Measurements from ENCODE around the gene ABCB11. TPM values are rescaled to one million over a fixed set of nuclear protein-coding genes. Genes with fewer than 3 reads are reported as not detected.

Gene ABCB11
- total and polyA plus RNA-seq, 10 of the 15 experiments (the other 5 are each of a cell fraction or from before 2014, with no cell fraction given): not detected

- H4K20me1 ChIP-seq (ENCODE audit: control insufficient read depth, insufficient read depth): no peaks in the 10 kb centered on the region
- peak; percentile 91 for ATAC-seq
- POLR2A ChIA-PET: no interaction called here
- H3K27ac ChIP-seq (ENCODE audit: control insufficient read depth, insufficient read depth): no peak overlapping the region
- RAD21 ChIA-PET (ENCODE audit: unreplicated experiment): no interaction called here
- no peak for FAIRE-seq
- in situ Hi-C loops (cut with MboI) (no loop called here), intact Hi-C loops (cut with micrococcal nuclease; ENCODE audit: unreplicated experiment) (no loop called here)
- H3K9me3 ChIP-seq (replicated peaks; ENCODE audit: control insufficient read depth, insufficient read depth, low read length): no peaks in the 10 kb centered on the region
- SMC1A ChIA-PET (ENCODE audit: uncharacterized antibody, unreplicated experiment): no interaction called here
- H2AFZ ChIP-seq (ENCODE audit: control insufficient read depth, low read depth, low read length): no peak overlapping the region
- no peak overlapping the region for H3K4me2 ChIP-seq (ENCODE audit: control insufficient read depth, insufficient read depth)
- H3K9ac ChIP-seq (ENCODE audit: control insufficient read depth, insufficient read depth, low read length): no peak overlapping the region
- BruUV-seq (replicated peaks): no TSS peak
- CTCF ChIA-PET: no interaction called here
- peaks cover 8% of the 10 kb centered on the region for H3K4me1 ChIP-seq (ENCODE audit: control insufficient read depth, insufficient read depth, low read length)
- H3K79me2 ChIP-seq (ENCODE audit: control insufficient read depth, insufficient read depth, low read length): no peaks in the 10 kb centered on the region
- TF ChIP-seq CEBPB (IDR thresholded peaks at IDR 0.05; ENCODE audit: borderline replicate concordance in 1 of 2, low read depth in 2 of 2, low read length in 2 of 2): no peak
- peak; percentile 85 for TF ChIP-seq SPI1 (IDR thresholded peaks at IDR 0.05; ENCODE audit: borderline replicate concordance, insufficient read depth, low read depth, low read length)
- TF ChIP-seq SRF (IDR thresholded peaks at IDR 0.05; ENCODE audit: low read depth in 2 of 2, low read length in 2 of 2): peak; percentile 62 to 80; a peak in 3 of 4 replicates
- 29% methylated on average over 2 of the region's 2 CpGs for WGBS (ENCODE audit: insufficient coverage, insufficient replicate concordance, low lambda C conversion rate, missing lambda C conversion rate)
- peak; percentile 20 for DNase-seq (ENCODE audit: low read depth, low spot score)
- no peak overlapping the region for H3K4me3 ChIP-seq
- no peaks in the 10 kb centered on the region for H3K36me3 ChIP-seq (ENCODE audit: control insufficient read depth in 2 of 2, insufficient read depth in 2 of 2, low read length in 1 of 2)
- H3K27me3 ChIP-seq (replicated peaks in 1 of 2; ENCODE audit: control insufficient read depth in 2 of 2, insufficient read depth in 2 of 2, low read length in 1 of 2): no peaks in the 10 kb centered on the region
Observed at GRCh38 chr2:169080250-169081069, 49.3 kb upstream of the ABCB11 start.

- Histone ChIP-seq H3K9ac (ENCODE audit: control insufficient read depth, insufficient read depth, low read length) (no peak overlapping the region), H3K27me3 (replicated peaks in 1 of 2; ENCODE audit: control insufficient read depth in 2 of 2, insufficient read depth in 2 of 2, low read length in 1 of 2) (no peaks in the 10 kb centered on the region), H3K9me3 (replicated peaks; ENCODE audit: control insufficient read depth, insufficient read depth, low read length) (no peaks in the 10 kb centered on the region), H3K36me3 (ENCODE audit: control insufficient read depth in 2 of 2, insufficient read depth in 2 of 2, low read length in 1 of 2) (no peaks in the 10 kb centered on the region), H2AFZ (ENCODE audit: control insufficient read depth, low read depth, low read length) (no peak overlapping the region), H3K4me1 (ENCODE audit: control insufficient read depth, insufficient read depth, low read length) (peaks cover 5% of the 10 kb centered on the region), H3K79me2 (ENCODE audit: control insufficient read depth, insufficient read depth, low read length) (no peaks in the 10 kb centered on the region), H3K27ac (ENCODE audit: control insufficient read depth, insufficient read depth) (no peak overlapping the region), H3K4me3 (no peak overlapping the region), H4K20me1 (ENCODE audit: control insufficient read depth, insufficient read depth) (no peaks in the 10 kb centered on the region), H3K4me2 (ENCODE audit: control insufficient read depth, insufficient read depth) (no peak overlapping the region)
- intact Hi-C loops (cut with micrococcal nuclease; ENCODE audit: unreplicated experiment) (no loop called here), in situ Hi-C loops (cut with MboI) (no loop called here)
- ChIA-PET POLR2A (no interaction called here), SMC1A (ENCODE audit: uncharacterized antibody, unreplicated experiment) (no interaction called here), CTCF (no interaction called here), RAD21 (ENCODE audit: unreplicated experiment) (no interaction called here)
- BruUV-seq (replicated peaks): no TSS peak
- DNase-seq (ENCODE audit: low read depth, low spot score): no peak
- 0% methylated on average over 2 of the region's 2 CpGs for whole genome bisulfite sequencing (ENCODE audit: insufficient coverage, insufficient replicate concordance, low lambda C conversion rate, missing lambda C conversion rate)
- FAIRE-seq: no peak
- ATAC-seq: no peak
- TF ChIP-seq HSF1 (IDR thresholded peaks at IDR 0.05; ENCODE audit: low read depth, low read length) (no peak), EED (IDR thresholded peaks at IDR 0.05; ENCODE audit: low read depth) (no peak), TARDBP (IDR thresholded peaks at IDR 0.05; ENCODE audit: borderline replicate concordance) (no peak), NR2C1 (IDR thresholded peaks at IDR 0.05) (no peak), HDAC2 (IDR thresholded peaks at IDR 0.05) (no peak), NFIC (IDR thresholded peaks at IDR 0.05; ENCODE audit: low read depth, low read length) (no peak), RAD51 (IDR thresholded peaks at IDR 0.05) (no peak), ATF7 (IDR thresholded peaks at IDR 0.05; ENCODE audit: low read depth) (no peak), ZNF207 (IDR thresholded peaks at IDR 0.05; ENCODE audit: borderline replicate concordance) (no peak), IRF3 (IDR thresholded peaks at IDR 0.05) (no peak), FOXK2 (IDR thresholded peaks at IDR 0.05) (no peak), NR2F1 (conservative IDR thresholded peaks at IDR 0.05) (no peak), STAT1 (conservative IDR thresholded peaks at IDR 0.05) (no peak)
Observed at GRCh38 chr2:169077674-169078240, 46.6 kb upstream of the ABCB11 start.

Data from GM12878 (cell line).